Natural killer cell (primary cell): ENCODE results near the gene TCERG1L. TPM values are rescaled to one million over a fixed set of nuclear protein-coding genes. Genes with fewer than 3 reads are reported as not detected.

Experiments used
- ATAC-seq, 3 donors: fragments of 150-1000 bp in 2 of 3; fragments of 200-7000 bp in 1 of 3; cut with Tn5 transposase; 1 replicate in 1 of 3; 2 replicates in 2 of 3; pipeline ENCODE4 v1.10.0; 2021; ENCODE audit warnings: mild to moderate bottlenecking in 2 of 3, moderate library complexity in 2 of 3
- DNase-seq, 2 donors: peaks; one replicate each; pipeline versions ENCODE4 v3.0.0 to v3.0.0-alpha.2; 2013 to 2021; ENCODE audit warnings: mixed read lengths in 1 of 2
- H3K27ac ChIP-seq: one replicate; pipeline ENCODE4 v1.5.1; 2013; ENCODE audit warnings: mild to moderate bottlenecking, low read length
- H3K27me3 ChIP-seq: one replicate; pipeline ENCODE4 v1.6.1; 2013; ENCODE audit warnings: low read length; ENCODE audit not compliant: control insufficient read depth, insufficient read depth
- H3K36me3 ChIP-seq: one replicate; pipeline ENCODE4 v1.6.1; 2013; ENCODE audit warnings: low read length; ENCODE audit not compliant: control insufficient read depth, insufficient read depth
- H3K4me1 ChIP-seq: one replicate; pipeline ENCODE4 v1.6.1; 2013; ENCODE audit warnings: low read length; ENCODE audit not compliant: control insufficient read depth, insufficient read depth
- H3K4me3 ChIP-seq: one replicate; pipeline ENCODE4 v1.5.1; 2013; ENCODE audit warnings: low read length
- H3K9me3 ChIP-seq: one replicate; pipeline ENCODE4 v1.6.1; 2013; ENCODE audit warnings: low read length; ENCODE audit not compliant: control insufficient read depth, insufficient read depth
- H3K27ac Mint-ChIP-seq, 2 donors: one replicate each; pipeline ENCODE4 v1.8.0; 2022; ENCODE audit warnings: mild to moderate bottlenecking in 2 of 2, mixed read lengths in 2 of 2, moderate library complexity in 1 of 2
- H3K27me3 Mint-ChIP-seq, 2 donors: one replicate each; pipeline ENCODE4 v1.8.0; 2022; ENCODE audit warnings: low read depth in 2 of 2, mixed read lengths in 2 of 2
- H3K36me3 Mint-ChIP-seq: one replicate; pipeline ENCODE4 v1.8.0; 2022; ENCODE audit warnings: mixed read lengths
- H3K4me1 Mint-ChIP-seq, 2 donors: one replicate each; pipeline ENCODE4 v1.8.0; 2022; ENCODE audit warnings: mixed read lengths in 2 of 2
- H3K4me3 Mint-ChIP-seq: one replicate; pipeline ENCODE4 v1.8.0; 2022; ENCODE audit warnings: mild to moderate bottlenecking, moderate library complexity, mixed read lengths
- H3K9me3 Mint-ChIP-seq, 2 donors: one replicate each; pipeline ENCODE4 v1.8.0; 2022; ENCODE audit warnings: mixed read lengths in 2 of 2
- WGBS: methylation state at CpG from one replicate; pipeline ENCODE4 v1.1.7; 2013; ENCODE audit warnings: missing lambda C conversion rate; ENCODE audit not compliant: insufficient coverage; 5-methylcytosine and 5-hydroxymethylcytosine counted together
- intact Hi-C: fragments of 100-400 bp; cut with micrococcal nuclease; formaldehyde crosslinking; loops from one replicate; pipeline ENCODE4 v1.14.2; 2022
- total RNA-seq, 4 donors: library from RNA; stranded (reverse); fragments of 120-200 nt in 1 of 4; gene quantifications; one replicate each; pipeline versions ENCODE4 v1.2.3 to v1.2.4, GENCODE V29; 2013 to 2022
- TF ChIP-seq, protein P1 (sequence below): fragments of 200-600 bp; IDR thresholded peaks from one replicate; pipeline ENCODE4 v1.8.0; 2022; ENCODE audit warnings: antibody characterized with exemption

The TCERG1L gene
- total RNA-seq, 3 donors from 2014 or later (not counting 1 experiment from before 2014, with no cell fraction given) = 0.48 TPM; not detected in 2

DNA sequence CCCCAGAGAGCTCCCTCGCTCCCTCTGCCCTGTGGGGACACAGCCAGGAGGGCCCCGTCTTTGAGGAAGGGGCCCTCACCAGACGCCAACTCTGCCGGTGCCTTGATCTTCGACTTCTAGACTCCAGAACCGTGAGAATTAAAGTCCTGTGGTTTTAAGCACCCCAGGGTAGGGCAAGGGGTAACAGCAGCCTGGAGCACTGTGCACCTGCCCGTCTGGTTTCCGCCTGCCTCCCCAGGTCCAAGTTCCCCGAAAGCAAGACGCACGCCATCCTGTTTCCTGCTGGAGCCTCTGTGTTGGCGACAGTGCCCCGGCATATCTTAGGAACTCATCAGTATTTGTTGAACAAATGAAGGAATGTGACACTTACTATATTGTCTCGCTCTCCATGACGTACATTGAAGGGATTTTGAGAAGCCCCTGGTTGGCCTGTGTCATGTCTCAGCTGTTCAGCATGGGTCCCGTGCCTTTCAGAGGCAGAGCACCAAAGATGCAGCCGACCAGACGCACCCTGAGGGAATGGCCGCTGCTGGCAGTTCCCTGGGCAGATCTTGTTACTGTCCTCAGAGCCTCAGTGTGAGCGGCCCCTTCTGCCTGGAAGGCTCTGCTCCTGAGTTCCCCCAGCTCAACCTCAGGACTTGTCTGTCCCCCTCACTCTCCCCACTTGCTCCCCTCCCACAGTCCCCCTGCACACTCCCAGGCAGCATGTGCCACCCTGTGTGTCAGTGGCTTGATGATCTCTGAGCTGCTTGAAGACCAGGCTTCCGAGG lies 226.2 kb downstream of the TCERG1L start:
- no peaks in the 10 kb centered on the region for H3K4me1 ChIP-seq
- H3K36me3 ChIP-seq = no peaks in the 10 kb centered on the region
- TF ChIP-seq, protein P1, sequence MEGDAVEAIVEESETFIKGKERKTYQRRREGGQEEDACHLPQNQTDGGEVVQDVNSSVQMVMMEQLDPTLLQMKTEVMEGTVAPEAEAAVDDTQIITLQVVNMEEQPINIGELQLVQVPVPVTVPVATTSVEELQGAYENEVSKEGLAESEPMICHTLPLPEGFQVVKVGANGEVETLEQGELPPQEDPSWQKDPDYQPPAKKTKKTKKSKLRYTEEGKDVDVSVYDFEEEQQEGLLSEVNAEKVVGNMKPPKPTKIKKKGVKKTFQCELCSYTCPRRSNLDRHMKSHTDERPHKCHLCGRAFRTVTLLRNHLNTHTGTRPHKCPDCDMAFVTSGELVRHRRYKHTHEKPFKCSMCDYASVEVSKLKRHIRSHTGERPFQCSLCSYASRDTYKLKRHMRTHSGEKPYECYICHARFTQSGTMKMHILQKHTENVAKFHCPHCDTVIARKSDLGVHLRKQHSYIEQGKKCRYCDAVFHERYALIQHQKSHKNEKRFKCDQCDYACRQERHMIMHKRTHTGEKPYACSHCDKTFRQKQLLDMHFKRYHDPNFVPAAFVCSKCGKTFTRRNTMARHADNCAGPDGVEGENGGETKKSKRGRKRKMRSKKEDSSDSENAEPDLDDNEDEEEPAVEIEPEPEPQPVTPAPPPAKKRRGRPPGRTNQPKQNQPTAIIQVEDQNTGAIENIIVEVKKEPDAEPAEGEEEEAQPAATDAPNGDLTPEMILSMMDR = no peak
- intact Hi-C loops = no loop called here
- WGBS = 63% methylated on average over 21 of the region's 21 CpGs
- Mint-ChIP-seq H3K27ac (no peak overlapping the region), H3K9me3 (no peaks in the 10 kb centered on the region), H3K4me1 (peaks cover 4 to 6% of the 10 kb centered on the region in 2 donors), H3K36me3 (no peaks in the 10 kb centered on the region), H3K27me3 (no peaks in the 10 kb centered on the region), H3K4me3 (no peak overlapping the region)
- no peak overlapping the region for H3K4me3 ChIP-seq
- no peaks in the 10 kb centered on the region for H3K9me3 ChIP-seq
- DNase-seq (peak in 1 of 2 donors; percentile 29), ATAC-seq (no peak)
- no peaks in the 10 kb centered on the region for H3K27me3 ChIP-seq
- no peak overlapping the region for H3K27ac ChIP-seq

GRCh38 chr10:131084791-131085090 lies 226.8 kb downstream of the TCERG1L start:
- Mint-ChIP-seq H3K27me3 (no peaks in the 10 kb centered on the region), H3K9me3 (no peaks in the 10 kb centered on the region), H3K4me1 (peaks cover 4 to 6% of the 10 kb centered on the region in 2 donors), H3K4me3 (no peak overlapping the region), H3K27ac (no peak overlapping the region), H3K36me3 (no peaks in the 10 kb centered on the region)
- TF ChIP-seq, protein P1 = no peak
- Histone ChIP-seq H3K4me3 (no peak overlapping the region), H3K9me3 (no peaks in the 10 kb centered on the region), H3K27me3 (no peaks in the 10 kb centered on the region), H3K36me3 (no peaks in the 10 kb centered on the region), H3K4me1 (no peaks in the 10 kb centered on the region), H3K27ac (no peak overlapping the region)
- intact Hi-C loops = no loop called here
- ATAC-seq (no peak), DNase-seq (no peak)
- 78% methylated on average over 14 of the region's 14 CpGs for WGBS

- no peaks in the 10 kb centered on the region for H3K36me3 Mint-ChIP-seq
- TF ChIP-seq, protein P1 = no peak
- ATAC-seq (no peak), DNase-seq (peak in 1 of 2 donors; percentile 12)
- H3K4me1 Mint-ChIP-seq = peaks cover 4 to 6% of the 10 kb centered on the region in 2 donors
- Histone ChIP-seq H3K36me3 (no peaks in the 10 kb centered on the region), H3K9me3 (no peaks in the 10 kb centered on the region), H3K4me3 (no peak overlapping the region), H3K27ac (no peak overlapping the region), H3K27me3 (no peaks in the 10 kb centered on the region), H3K4me1 (no peaks in the 10 kb centered on the region)
- no peak overlapping the region for H3K4me3 Mint-ChIP-seq
- H3K27ac Mint-ChIP-seq = no peak overlapping the region
- intact Hi-C loops = no loop called here
- WGBS = 75% methylated on average over 32 of the region's 32 CpGs
- H3K9me3 Mint-ChIP-seq = no peaks in the 10 kb centered on the region
- H3K27me3 Mint-ChIP-seq = no peaks in the 10 kb centered on the region
Observed at GRCh38 chr10:131083915-131084790, 227.4 kb downstream of the TCERG1L start.
